A673 (cell line): Measurements from ENCODE around the gene ANO3.

Experiments
- EZH2 ChIP-seq: fragments of 200-600 bp; sonication (generic); IDR thresholded peaks from 2 replicates; pipeline ENCODE4 v1.6.1; 2017; ENCODE audit warnings: borderline replicate concordance, low read depth, mild to moderate bottlenecking, mixed read lengths, antibody characterized with exemption, low read length; ENCODE audit not compliant: poor library complexity, severe bottlenecking
- TF ChIP-seq, protein P1 (sequence below): fragments of 300-800, 200-600 bp; sonication (generic); conservative IDR thresholded peaks from 2 replicates; pipeline ENCODE4 v1.5.1; 2017; ENCODE audit warnings: low read depth, mild to moderate bottlenecking, antibody characterized with exemption, low read length, moderate library complexity, mixed read lengths

GRCh38 chr11:26319906-26320305 is 12.0 kb upstream of the ANO3 start:
- TF ChIP-seq, protein P1, sequence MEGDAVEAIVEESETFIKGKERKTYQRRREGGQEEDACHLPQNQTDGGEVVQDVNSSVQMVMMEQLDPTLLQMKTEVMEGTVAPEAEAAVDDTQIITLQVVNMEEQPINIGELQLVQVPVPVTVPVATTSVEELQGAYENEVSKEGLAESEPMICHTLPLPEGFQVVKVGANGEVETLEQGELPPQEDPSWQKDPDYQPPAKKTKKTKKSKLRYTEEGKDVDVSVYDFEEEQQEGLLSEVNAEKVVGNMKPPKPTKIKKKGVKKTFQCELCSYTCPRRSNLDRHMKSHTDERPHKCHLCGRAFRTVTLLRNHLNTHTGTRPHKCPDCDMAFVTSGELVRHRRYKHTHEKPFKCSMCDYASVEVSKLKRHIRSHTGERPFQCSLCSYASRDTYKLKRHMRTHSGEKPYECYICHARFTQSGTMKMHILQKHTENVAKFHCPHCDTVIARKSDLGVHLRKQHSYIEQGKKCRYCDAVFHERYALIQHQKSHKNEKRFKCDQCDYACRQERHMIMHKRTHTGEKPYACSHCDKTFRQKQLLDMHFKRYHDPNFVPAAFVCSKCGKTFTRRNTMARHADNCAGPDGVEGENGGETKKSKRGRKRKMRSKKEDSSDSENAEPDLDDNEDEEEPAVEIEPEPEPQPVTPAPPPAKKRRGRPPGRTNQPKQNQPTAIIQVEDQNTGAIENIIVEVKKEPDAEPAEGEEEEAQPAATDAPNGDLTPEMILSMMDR: no peak
- no peak for TF ChIP-seq EZH2
